H1 (cell line): Measurements from ENCODE around the gene RAVER2. TPM values are rescaled to one million over a fixed set of nuclear protein-coding genes. Genes with fewer than 3 reads are reported as not detected.

ENCODE experiments used
- BACH1 ChIP-seq: IDR thresholded peaks from 2 replicates; pipeline ENCODE4 v1.6.1; 2012; ENCODE audit warnings: low read length, improper control_type of control experiment
- CTCF ChIP-seq, 3 experiments: IDR thresholded peaks; 1 replicate in 2 of 3; 2 replicates in 1 of 3; pipeline versions ENCODE4 v1.5.1 to v1.6.1; 2011; ENCODE audit warnings: low read length in 3 of 3, mild to moderate bottlenecking in 3 of 3, inconsistent platforms in 2 of 3, low read depth in 1 of 3, moderate library complexity in 1 of 3; ENCODE audit not compliant: insufficient read depth in 1 of 3; ENCODE audit errors: control extremely low read depth in 1 of 3
- HDAC2 ChIP-seq, 2 experiments: fragments of 300-600 bp in 1 of 2; sonication (generic) in 1 of 2; IDR thresholded peaks; 2 replicates each; pipeline ENCODE4 v1.6.1; 2011 to 2012; ENCODE audit warnings: low read depth in 2 of 2, low read length in 2 of 2, mild to moderate bottlenecking in 2 of 2, moderate library complexity in 2 of 2, borderline replicate concordance in 1 of 2, inconsistent platforms in 1 of 2
- JUND ChIP-seq: IDR thresholded peaks from 2 replicates; pipeline ENCODE4 v1.6.1; 2011; ENCODE audit warnings: mild to moderate bottlenecking, improper control_type of control experiment, low read length
- KDM4A ChIP-seq: IDR thresholded peaks from one replicate; pipeline ENCODE4 v1.7.1; 2012; ENCODE audit warnings: low read depth, mild to moderate bottlenecking, moderate library complexity, low read length, inconsistent platforms; ENCODE audit not compliant: severe bottlenecking
- NANOG ChIP-seq: IDR thresholded peaks from 2 replicates; pipeline ENCODE4 v1.6.1; 2011; ENCODE audit warnings: low read length, low read depth, mild to moderate bottlenecking, inconsistent platforms; ENCODE audit not compliant: insufficient read depth, poor library complexity, severe bottlenecking
- PHF8 ChIP-seq: fragments of 200-600 bp; sonication (generic); conservative IDR thresholded peaks from 2 replicates; pipeline ENCODE4 v1.7.1; 2012; ENCODE audit warnings: low read depth, mild to moderate bottlenecking, inconsistent platforms, low read length, moderate library complexity
- POLR2A ChIP-seq, 2 experiments: IDR thresholded peaks; 1 replicate in 1 of 2; 2 replicates in 1 of 2; pipeline ENCODE4 v1.6.1; 2011; ENCODE audit warnings: low read depth in 2 of 2, low read length in 2 of 2, mild to moderate bottlenecking in 2 of 2; ENCODE audit errors: control extremely low read depth in 1 of 2
- RAD21 ChIP-seq, 2 experiments: IDR thresholded peaks in 1 of 2; conservative IDR thresholded peaks in 1 of 2; 2 replicates each; pipeline ENCODE4 v1.6.1; 2011; ENCODE audit warnings: low read depth in 2 of 2, low read length in 2 of 2, improper control_type of control experiment in 1 of 2, inconsistent platforms in 1 of 2, mild to moderate bottlenecking in 1 of 2, moderate library complexity in 1 of 2
- SIN3A ChIP-seq, 2 experiments: IDR thresholded peaks in 1 of 2; conservative IDR thresholded peaks in 1 of 2; 2 replicates each; pipeline ENCODE4 v1.6.1; 2011 to 2012; ENCODE audit warnings: low read length in 2 of 2, improper control_type of control experiment in 1 of 2, low read depth in 1 of 2, mild to moderate bottlenecking in 1 of 2
- SRF ChIP-seq: IDR thresholded peaks from 2 replicates; pipeline ENCODE4 v1.6.1; 2011; ENCODE audit warnings: mild to moderate bottlenecking, low read depth, low read length, moderate library complexity
- TAF1 ChIP-seq: IDR thresholded peaks from 2 replicates; pipeline ENCODE4 v1.6.1; 2011; ENCODE audit warnings: mild to moderate bottlenecking, low read depth, low read length
- TAF7 ChIP-seq: optimal IDR thresholded peaks from 2 replicates; pipeline ENCODE3; 2011; ENCODE audit warnings: low read depth, mild to moderate bottlenecking, inconsistent platforms, low read length, moderate library complexity, borderline replicate concordance
- TBP ChIP-seq: IDR thresholded peaks from 2 replicates; pipeline ENCODE4 v1.6.1; 2011; ENCODE audit warnings: low read depth, low read length, improper control_type of control experiment
- polyA plus RNA-seq, 7 experiments: library from polyadenylated mRNA; depleted of rRNA in 3 of 7; stranded (reverse) in 5 of 7; unstranded in 2 of 7; fragments of >200 nt in 5 of 7; fragments of 200-250 nt in 2 of 7; gene quantifications; 1 replicate in 5 of 7; 2 replicates in 1 of 7; 4 replicates in 1 of 7; pipeline versions ENCODE4 v1.2.1 to v1.2.3, GENCODE V29; 2011 to 2013; ENCODE audit warnings: missing spikeins in 2 of 7, mixed read lengths in 2 of 7
- total RNA-seq: library from RNA; stranded (reverse); fragmentation: NEBNext Ultra II Directional; extraction: Animal tissue kit (Norgen Biotek cat#: 25700); gene quantifications from 2 replicates; pipeline ENCODE4 v1.2.1, GENCODE V29; 2021

The RAVER2 gene
- total and polyA plus RNA-seq, 2 of the 8 experiments (the other 6 are each of a cell fraction or from before 2014, with no cell fraction given): 10.5 to 19.5 TPM

- peak; percentile 46 for TF ChIP-seq TAF7
- TF ChIP-seq JUND: no peak
- 0 out of 4 replicates have a peak, but pooled peaks of 1 of the 2 experiments have one; percentile 28 for TF ChIP-seq SIN3A (conservative IDR thresholded peaks at IDR 0.05 in 1 of 2, IDR thresholded peaks at IDR 0.05 in 1 of 2; ENCODE audit: low read depth in 1 of 2, low read length in 2 of 2)
- peak; percentile 25 for TF ChIP-seq KDM4A
- peak; percentile 69 for TF ChIP-seq TAF1
- peak; percentile 48 to 56 (median 52) for TF ChIP-seq CTCF (IDR thresholded peaks at IDR 0.05; ENCODE audit: control extremely low read depth in 1 of 3, insufficient read depth in 1 of 3, low read depth in 1 of 3, low read length in 3 of 3)
- TF ChIP-seq BACH1: peak; percentile 64
- peak in 1 of 2 experiments; percentile 74; a peak in 2 of 3 replicates for TF ChIP-seq POLR2A (IDR thresholded peaks at IDR 0.05; ENCODE audit: control extremely low read depth in 1 of 2, low read depth in 2 of 2, low read length in 2 of 2)
- TF ChIP-seq SRF: no peak
- peak; percentile 68 for TF ChIP-seq PHF8
- no peak for TF ChIP-seq NANOG
- 0 out of 4 replicates have a peak, but pooled peaks of 1 of the 2 experiments have one; percentile 18 for TF ChIP-seq HDAC2 (IDR thresholded peaks at IDR 0.05; ENCODE audit: borderline replicate concordance in 1 of 2, low read depth in 2 of 2, low read length in 2 of 2)
- 0 out of 2 replicates have a peak, but pooled peaks have one; percentile 10 for TF ChIP-seq TBP
- peak; percentile 39 to 58; a peak in 3 of 4 replicates for TF ChIP-seq RAD21 (IDR thresholded peaks at IDR 0.05 in 1 of 2, conservative IDR thresholded peaks at IDR 0.05 in 1 of 2; ENCODE audit: low read depth in 2 of 2, low read length in 2 of 2)
These were observed at the start of gene RAVER2 (continued) for GRCh38 chr1:64744492-64745180.
